GM12891 (cell line): ENCODE data around the gene LIMA1.
"Not testable (repeated sequence)": the region's sequence is repeated elsewhere in the genome, so short reads cannot be mapped to it uniquely, and the experiment has no call there.

Experiments used
- POLR2A ChIP-seq: IDR thresholded peaks from 2 replicates; pipeline ENCODE4 v1.6.1; 2011; ENCODE audit warnings: low read depth, low read length, control low read depth
- TAF1 ChIP-seq: IDR thresholded peaks from 2 replicates; pipeline ENCODE4 v1.6.1; 2011; ENCODE audit warnings: low read depth, low read length, control low read depth

DNA sequence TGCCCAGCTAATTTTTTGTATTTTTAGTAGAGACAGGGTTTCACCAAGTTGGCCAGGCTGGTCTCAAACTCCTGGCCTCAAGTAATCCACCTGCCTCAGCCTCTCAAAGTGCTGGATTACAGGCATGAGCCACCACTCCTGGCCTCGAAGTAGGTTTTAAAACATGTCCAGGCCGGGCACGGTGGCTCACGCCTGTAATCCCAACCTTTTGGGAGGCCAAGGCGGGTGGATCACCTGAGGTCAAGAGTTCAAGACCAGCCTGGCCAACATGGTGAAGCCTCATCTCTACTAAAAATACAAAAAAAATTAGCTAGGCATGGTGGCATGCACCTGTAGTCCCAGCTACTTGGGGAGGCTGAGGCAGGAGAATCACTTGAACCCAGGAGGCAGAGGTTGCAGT, 45.3 kb upstream of the LIMA1 start:
- TF ChIP-seq TAF1, POLR2A: not testable (repeated sequence)
